ENCODE data around the gene SIGLEC10.

SIGLEC10 gene

DNA sequence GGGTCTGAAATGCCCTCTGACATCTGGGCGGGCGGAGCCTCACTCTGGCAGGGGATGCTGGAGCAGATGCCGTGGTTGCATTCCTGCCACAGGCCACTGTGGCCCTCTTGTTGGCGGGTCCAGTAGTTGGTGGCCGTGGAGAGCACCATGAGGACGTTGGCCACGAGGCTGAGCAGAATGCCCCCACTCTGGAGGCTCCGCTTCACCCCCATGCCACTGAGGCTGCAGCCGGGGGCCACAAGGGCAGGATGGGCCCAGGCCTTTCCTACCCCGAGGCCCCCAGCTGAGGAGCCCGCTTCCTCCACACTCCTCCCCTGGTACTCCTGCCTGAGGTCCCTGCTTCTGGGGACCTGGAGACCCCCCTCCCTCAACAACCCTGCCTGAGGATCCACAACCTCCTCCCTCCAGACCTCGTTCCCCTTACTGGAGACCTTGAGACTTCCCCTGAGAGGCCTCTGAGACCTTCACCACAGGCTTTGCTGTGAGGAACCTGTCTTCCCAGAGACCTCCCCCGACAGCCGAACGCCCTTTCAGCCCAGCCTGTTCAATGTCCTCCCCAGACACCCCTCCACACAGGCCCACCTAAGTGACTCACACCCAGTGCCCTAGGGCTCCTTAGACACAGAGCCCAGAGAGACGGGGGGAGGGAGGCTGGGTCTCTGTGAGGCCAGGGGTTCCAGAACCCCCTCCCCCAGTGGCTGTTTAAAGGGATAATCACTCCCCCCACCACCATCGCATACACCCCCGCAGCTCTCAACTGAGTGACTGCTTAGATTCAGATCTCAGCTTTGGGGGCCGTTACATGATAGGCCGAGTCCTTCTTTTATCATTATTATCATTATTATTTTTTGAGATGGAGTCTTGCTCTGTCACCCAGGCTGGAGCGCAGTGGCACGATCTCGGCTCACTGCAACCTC is 48.8 kb downstream of the SIGLEC10 start, which contains the start of gene CLDND2:
Gene CLDND2 (minus strand): TSS at position 638 of the 917 bp plus-strand sequence. CDS start 426 bp downstream, at position 212.
- H3K4me3 Mint-ChIP-seq, result peak within 1 kb of the TSS; percentile 98 to 100 (median 99)
- H3K36me3 Mint-ChIP-seq (ENCODE audit: low read depth), result no peaks in the 10 kb centered on the region
- TF ChIP-seq, protein P1, sequence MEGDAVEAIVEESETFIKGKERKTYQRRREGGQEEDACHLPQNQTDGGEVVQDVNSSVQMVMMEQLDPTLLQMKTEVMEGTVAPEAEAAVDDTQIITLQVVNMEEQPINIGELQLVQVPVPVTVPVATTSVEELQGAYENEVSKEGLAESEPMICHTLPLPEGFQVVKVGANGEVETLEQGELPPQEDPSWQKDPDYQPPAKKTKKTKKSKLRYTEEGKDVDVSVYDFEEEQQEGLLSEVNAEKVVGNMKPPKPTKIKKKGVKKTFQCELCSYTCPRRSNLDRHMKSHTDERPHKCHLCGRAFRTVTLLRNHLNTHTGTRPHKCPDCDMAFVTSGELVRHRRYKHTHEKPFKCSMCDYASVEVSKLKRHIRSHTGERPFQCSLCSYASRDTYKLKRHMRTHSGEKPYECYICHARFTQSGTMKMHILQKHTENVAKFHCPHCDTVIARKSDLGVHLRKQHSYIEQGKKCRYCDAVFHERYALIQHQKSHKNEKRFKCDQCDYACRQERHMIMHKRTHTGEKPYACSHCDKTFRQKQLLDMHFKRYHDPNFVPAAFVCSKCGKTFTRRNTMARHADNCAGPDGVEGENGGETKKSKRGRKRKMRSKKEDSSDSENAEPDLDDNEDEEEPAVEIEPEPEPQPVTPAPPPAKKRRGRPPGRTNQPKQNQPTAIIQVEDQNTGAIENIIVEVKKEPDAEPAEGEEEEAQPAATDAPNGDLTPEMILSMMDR (IDR thresholded peaks at IDR 0.05; ENCODE audit: unreplicated experiment in 3 of 3), result peak in 1 of 3 experiments; percentile 8
- peak within 1 kb of the TSS; percentile 98 to 100 (median 99) for H3K27ac Mint-ChIP-seq
- no peaks in the 10 kb centered on the region for H3K9me3 Mint-ChIP-seq
- peaks cover 5% of the 10 kb centered on the region for H3K27me3 Mint-ChIP-seq (ENCODE audit: low read depth)
- peaks cover 17% of the 10 kb centered on the region for H3K4me1 Mint-ChIP-seq

DNA sequence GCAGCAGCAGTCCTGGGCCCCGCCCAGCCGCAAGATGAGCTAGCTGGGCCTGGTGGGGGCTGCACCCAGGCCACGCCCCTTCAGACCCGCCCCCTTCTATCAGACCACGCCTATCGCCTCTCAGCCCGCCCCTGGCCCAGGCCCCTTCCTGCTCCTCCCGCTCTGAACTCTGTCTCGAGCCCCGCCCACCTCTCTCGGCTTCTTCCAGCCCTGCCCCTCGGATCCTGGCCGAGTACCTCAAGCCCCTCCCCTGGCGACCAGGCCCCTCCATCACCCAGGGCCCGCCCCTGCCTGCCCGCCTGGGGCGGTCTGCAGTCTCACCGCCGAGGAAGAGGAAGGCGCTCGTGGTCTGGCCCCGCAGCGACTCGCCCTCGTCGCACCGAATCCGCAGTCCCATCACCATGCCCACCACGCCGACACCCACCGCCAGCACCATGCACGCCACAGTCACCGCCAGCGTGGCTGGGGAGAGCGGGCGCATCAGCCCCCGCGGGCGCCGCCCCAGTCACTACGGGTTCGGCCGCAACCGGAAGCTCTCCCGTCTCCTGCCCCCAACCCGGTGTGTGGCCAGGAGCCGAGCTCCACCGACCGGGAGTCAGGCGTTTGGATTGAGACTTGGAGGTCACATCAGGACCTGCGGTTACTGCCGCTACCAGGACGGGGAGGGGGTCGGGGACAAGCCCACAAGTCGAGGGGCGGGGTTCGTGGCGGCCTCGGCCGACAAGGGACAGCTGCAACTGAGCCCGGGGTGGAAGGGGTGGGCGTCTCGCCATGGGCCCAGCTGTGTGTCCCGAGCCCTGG is 49.7 kb downstream of the SIGLEC10 start:
- peaks cover 23% of the 10 kb centered on the region for H3K4me1 Mint-ChIP-seq
- TF ChIP-seq, protein P1 (IDR thresholded peaks at IDR 0.05; ENCODE audit: unreplicated experiment in 3 of 3), result peak in 1 of 3 experiments; percentile 2
- H3K4me3 Mint-ChIP-seq, result peak overlapping the region; percentile 98 to 100 (median 99)
- no peaks in the 10 kb centered on the region for H3K27me3 Mint-ChIP-seq (ENCODE audit: low read depth)
- no peaks in the 10 kb centered on the region for H3K9me3 Mint-ChIP-seq
- H3K27ac Mint-ChIP-seq, result peak overlapping the region; percentile 98 to 100 (median 99)
- H3K36me3 Mint-ChIP-seq (ENCODE audit: low read depth), result no peaks in the 10 kb centered on the region

DNA sequence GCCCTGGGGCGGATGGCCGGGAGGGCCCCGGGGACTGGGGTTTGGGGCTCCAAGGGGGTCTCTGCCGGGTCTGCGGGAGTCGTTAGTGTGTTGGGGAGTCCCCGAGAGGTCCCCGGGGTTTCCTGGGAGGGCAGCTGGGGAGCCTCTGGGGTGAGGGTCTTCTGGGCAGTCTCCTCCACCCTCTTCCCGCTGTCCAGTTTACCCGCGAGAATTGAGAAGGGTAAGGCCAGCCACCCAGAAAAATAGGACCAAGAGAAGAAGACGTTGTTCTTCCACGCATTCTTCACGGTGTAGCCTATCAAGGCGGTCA is 50.2 kb downstream of the SIGLEC10 start:
- Mint-ChIP-seq H3K27me3 (ENCODE audit: low read depth) (no peaks in the 10 kb centered on the region), H3K36me3 (ENCODE audit: low read depth) (no peaks in the 10 kb centered on the region), H3K9me3 (no peaks in the 10 kb centered on the region), H3K4me3 (peak overlapping the region; percentile 98 to 100 (median 99)), H3K4me1 (peaks cover 25% of the 10 kb centered on the region), H3K27ac (peak overlapping the region; percentile 98 to 100 (median 99))
- TF ChIP-seq, protein P1 (IDR thresholded peaks at IDR 0.05; ENCODE audit: unreplicated experiment in 3 of 3), result no peak

DNA sequence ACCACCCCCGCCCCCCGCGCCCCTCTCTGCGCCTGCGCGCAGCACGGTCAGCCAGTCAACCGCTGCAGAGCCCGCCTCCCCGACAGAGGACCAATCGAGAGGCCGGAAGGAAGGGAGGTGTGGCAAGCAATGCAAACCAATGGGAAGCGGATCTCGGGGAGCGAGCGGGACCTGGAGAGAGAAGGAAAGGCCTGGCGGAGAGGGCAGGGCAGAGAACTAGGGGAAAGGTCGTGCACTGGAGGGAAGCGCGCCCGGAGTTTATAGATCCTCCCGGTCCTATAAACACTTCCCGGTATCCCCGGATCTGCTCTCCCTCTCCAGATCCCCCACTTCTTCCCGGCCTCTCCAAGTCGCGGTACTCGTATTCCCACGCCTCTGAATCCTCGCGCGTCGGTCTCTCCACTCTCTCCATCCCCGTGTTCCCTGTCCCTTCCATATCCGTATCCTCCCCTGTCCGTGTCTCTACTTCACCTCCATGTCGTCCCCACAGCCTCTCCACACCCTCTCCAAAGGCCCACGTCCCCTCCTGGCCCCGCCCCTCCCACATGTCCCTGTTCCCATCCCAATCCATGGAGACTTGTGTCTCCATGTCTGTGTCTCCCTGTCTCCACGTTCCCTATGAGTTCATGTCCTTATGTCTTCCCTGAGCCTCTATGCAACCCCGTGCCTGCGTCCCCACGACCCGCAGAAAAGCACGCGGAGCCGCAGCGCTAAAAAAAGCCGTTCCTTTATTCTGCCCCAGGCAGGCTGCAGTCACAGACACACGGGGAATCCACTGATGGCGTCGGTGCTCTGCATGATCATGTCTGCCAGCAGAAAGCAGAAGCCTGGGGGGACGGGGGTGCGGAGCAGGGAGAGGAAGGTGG is 50.8 kb downstream of the SIGLEC10 start:
- no peaks in the 10 kb centered on the region for H3K36me3 Mint-ChIP-seq (ENCODE audit: low read depth)

DNA sequence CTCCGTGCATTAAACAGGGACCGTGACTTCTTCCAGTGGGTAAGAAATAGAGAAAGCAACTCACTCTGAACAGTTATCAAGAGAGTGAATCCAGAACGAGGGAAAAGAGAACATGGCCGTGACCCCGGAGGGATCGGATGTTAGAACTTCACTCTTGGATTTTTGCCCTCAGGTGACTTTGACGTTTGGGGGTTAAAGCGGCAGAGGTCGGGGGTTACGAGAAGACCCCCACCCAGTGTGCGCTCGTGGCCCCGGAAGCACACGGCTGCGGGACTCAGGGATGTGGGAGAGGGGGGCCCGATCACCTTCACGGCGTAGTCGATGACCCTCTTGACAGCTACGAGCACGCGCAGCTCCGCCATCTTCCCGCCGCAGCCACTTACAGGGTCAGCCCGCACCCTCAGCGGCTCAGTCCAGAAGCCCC is 51.5 kb downstream of the SIGLEC10 start, which contains the start of gene ETFB:
Gene ETFB (minus strand): TSS at position 424 of the 424 bp plus-strand sequence. CDS start 62 bp downstream, at position 362.
- TF ChIP-seq, protein P1 (IDR thresholded peaks at IDR 0.05; ENCODE audit: unreplicated experiment in 3 of 3), result no peak
- H3K4me1 Mint-ChIP-seq, result peaks cover 29% of the 10 kb centered on the region
- H3K4me3 Mint-ChIP-seq, result peak within 1 kb of the TSS; percentile 98 to 100 (median 99)
- no peaks in the 10 kb centered on the region for H3K27me3 Mint-ChIP-seq (ENCODE audit: low read depth)
- H3K27ac Mint-ChIP-seq, result peak within 1 kb of the TSS; percentile 98 to 100 (median 99)
- H3K9me3 Mint-ChIP-seq, result no peaks in the 10 kb centered on the region
- H3K36me3 Mint-ChIP-seq (ENCODE audit: low read depth), result no peaks in the 10 kb centered on the region

More for the DNA sequence above, 50.8 kb downstream of the SIGLEC10 start:
- Mint-ChIP-seq H3K9me3 (no peaks in the 10 kb centered on the region), H3K4me1 (peaks cover 29% of the 10 kb centered on the region), H3K4me3 (peak overlapping the region; percentile 98 to 100 (median 99)), H3K27ac (peak overlapping the region; percentile 98 to 100 (median 99)), H3K27me3 (ENCODE audit: low read depth) (no peaks in the 10 kb centered on the region)
- TF ChIP-seq, protein P1 (IDR thresholded peaks at IDR 0.05; ENCODE audit: unreplicated experiment in 3 of 3), result no peak

All from nephron (organoid).